Dedifferentiated amniotic fluid mesenchymal stem cell (primary cell): ENCODE results near the gene CAMKMT.
A peak's percentile ranks its signal among the peaks of the same experiment; 100 is the strongest.
"Not testable (repeated sequence)": the region's sequence is repeated elsewhere in the genome, so short reads cannot be mapped to it uniquely, and the experiment has no call there.

Experiments used
- DNase-seq: peaks from one replicate; pipeline ENCODE4 v3.0.0-alpha.2; 2016; ENCODE audit errors: extremely low spot score

CAMKMT gene

GRCh38 chr2:44360749-44361329, 908 bp upstream of the CAMKMT start:
- peak; percentile 30 for DNase-seq

- peak; percentile 61 for DNase-seq
These were observed 664 bp downstream of the CAMKMT start for GRCh38 chr2:44362207-44363015.

GRCh38 chr2:44364604-44365003, 2.9 kb downstream of the CAMKMT start:
- DNase-seq, result no peak

- no peak for DNase-seq
These were observed 5.8 kb downstream of the CAMKMT start for GRCh38 chr2:44367591-44367990.

- no peak for DNase-seq
These were observed 7.6 kb downstream of the CAMKMT start for GRCh38 chr2:44369392-44369791.

- no peak for DNase-seq
These were observed 9.7 kb downstream of the CAMKMT start for GRCh38 chr2:44371445-44371844.

GRCh38 chr2:44372246-44372645, 10.5 kb downstream of the CAMKMT start:
- DNase-seq, result no peak

- DNase-seq, result no peak
These were observed 15.7 kb downstream of the CAMKMT start for GRCh38 chr2:44377486-44377885.

GRCh38 chr2:44385226-44385625, 23.5 kb downstream of the CAMKMT start:
- DNase-seq, result not testable (repeated sequence)

GRCh38 chr2:44388877-44389276, 27.1 kb downstream of the CAMKMT start:
- DNase-seq, result no peak

GRCh38 chr2:44389895-44390294, 28.1 kb downstream of the CAMKMT start:
- no peak for DNase-seq

- DNase-seq, result peak; percentile 76
These were observed 30.7 kb downstream of the CAMKMT start for GRCh38 chr2:44392338-44392943.

GRCh38 chr2:44397447-44398175, 35.9 kb downstream of the CAMKMT start:
- no peak for DNase-seq

GRCh38 chr2:44398243-44398897, 36.6 kb downstream of the CAMKMT start:
- no peak for DNase-seq

- no peak for DNase-seq
These were observed 59.0 kb downstream of the CAMKMT start for GRCh38 chr2:44420725-44421124.

GRCh38 chr2:44424211-44424610, 62.5 kb downstream of the CAMKMT start:
- DNase-seq, result no peak

- DNase-seq, result no peak
These were observed 67.3 kb downstream of the CAMKMT start for GRCh38 chr2:44429034-44429433.

GRCh38 chr2:44430342-44430741, 68.6 kb downstream of the CAMKMT start:
- DNase-seq, result no peak

GRCh38 chr2:44433895-44434294, 72.1 kb downstream of the CAMKMT start:
- no peak for DNase-seq

- no peak for DNase-seq
These were observed 79.5 kb downstream of the CAMKMT start for GRCh38 chr2:44441200-44441599.

GRCh38 chr2:44442019-44442418, 80.3 kb downstream of the CAMKMT start:
- no peak for DNase-seq

GRCh38 chr2:44443517-44443916, 81.8 kb downstream of the CAMKMT start:
- no peak for DNase-seq
